ENCODE measurements around the gene TSPAN12. TPM values are rescaled to one million over a fixed set of nuclear protein-coding genes. Genes with fewer than 3 reads are reported as not detected.

The TSPAN12 gene
- polyA plus RNA-seq, 1 donor (not counting 4 experiments of a cell fraction or from before 2014, with no cell fraction given) = 0.47 TPM

GRCh38 chr7:120832803-120833202 lies 25.1 kb downstream of the TSPAN12 start:
- no peaks in the 10 kb centered on the region for H4K20me1 ChIP-seq (ENCODE audit: control insufficient read depth, extremely low read depth, insufficient read depth, low read length)
- no peaks in the 10 kb centered on the region for H3K9me3 ChIP-seq (ENCODE audit: control insufficient read depth, low read depth, low read length)
- no peaks in the 10 kb centered on the region for H3K9me1 ChIP-seq (ENCODE audit: control insufficient read depth, extremely low read depth, insufficient read depth, low read length)
- DNase-seq (ENCODE audit: low read depth, low spot score) = no peak
- no peak overlapping the region for H3K4me2 ChIP-seq (ENCODE audit: control insufficient read depth, extremely low read depth, insufficient read depth, low read depth, low read length)
- dilution Hi-C loops (cut with MboI; ENCODE audit: extremely low pct_ligation_motif_present, low sequenced_read_pairs) = no loop called here
- no peaks in the 10 kb centered on the region for H3K36me3 ChIP-seq (ENCODE audit: control insufficient read depth in 2 of 2, extremely low read depth in 1 of 2, insufficient read depth in 2 of 2, low read length in 2 of 2)
- TF ChIP-seq CTCF (optimal IDR thresholded peaks at IDR 0.05 in 1 of 3, IDR thresholded peaks at IDR 0.05 in 1 of 3, conservative IDR thresholded peaks at IDR 0.05 in 1 of 3; ENCODE audit: extremely low read depth in 1 of 3, insufficient read depth in 2 of 3, low read length in 3 of 3) (no peak), EZH2 (IDR thresholded peaks at IDR 0.05; ENCODE audit: low read length) (no peak)
- H3K4me1 ChIP-seq (ENCODE audit: control insufficient read depth, extremely low read depth, insufficient read depth, low read length) = no peaks in the 10 kb centered on the region
- no peak overlapping the region for H3K4me3 ChIP-seq (ENCODE audit: control insufficient read depth in 2 of 3, extremely low read depth in 1 of 3, insufficient read depth in 2 of 3, low read depth in 1 of 3, low read length in 3 of 3)
- H2AFZ ChIP-seq (ENCODE audit: control insufficient read depth, low read length) = no peak overlapping the region
- no peak overlapping the region for H3K9ac ChIP-seq (ENCODE audit: control insufficient read depth, extremely low read depth, insufficient read depth, low read length)
- no peak for FAIRE-seq
- no peaks in the 10 kb centered on the region for H3K27me3 ChIP-seq (ENCODE audit: control insufficient read depth, extremely low read depth, insufficient read depth, low read length)
- H3K27ac ChIP-seq (ENCODE audit: control insufficient read depth, insufficient read depth, low read length) = no peak overlapping the region
- no peaks in the 10 kb centered on the region for H3K79me2 ChIP-seq (ENCODE audit: control insufficient read depth, insufficient read depth, low read length)

- dilution Hi-C loops (cut with MboI; ENCODE audit: extremely low pct_ligation_motif_present, low sequenced_read_pairs) = no loop called here
Measured at GRCh38 chr7:120831260-120831659, 26.7 kb downstream of the TSPAN12 start.

More at GRCh38 chr7:120831260-120831659, 26.7 kb downstream of the TSPAN12 start:
- Histone ChIP-seq H3K27me3 (ENCODE audit: control insufficient read depth, extremely low read depth, insufficient read depth, low read length) (no peaks in the 10 kb centered on the region), H3K4me3 (ENCODE audit: control insufficient read depth in 2 of 3, extremely low read depth in 1 of 3, insufficient read depth in 2 of 3, low read depth in 1 of 3, low read length in 3 of 3) (no peak overlapping the region), H3K9me1 (ENCODE audit: control insufficient read depth, extremely low read depth, insufficient read depth, low read length) (no peaks in the 10 kb centered on the region), H3K36me3 (ENCODE audit: control insufficient read depth in 2 of 2, extremely low read depth in 1 of 2, insufficient read depth in 2 of 2, low read length in 2 of 2) (no peaks in the 10 kb centered on the region), H3K4me2 (ENCODE audit: control insufficient read depth, extremely low read depth, insufficient read depth, low read depth, low read length) (no peak overlapping the region), H3K4me1 (ENCODE audit: control insufficient read depth, extremely low read depth, insufficient read depth, low read length) (no peaks in the 10 kb centered on the region), H4K20me1 (ENCODE audit: control insufficient read depth, extremely low read depth, insufficient read depth, low read length) (no peaks in the 10 kb centered on the region), H3K9me3 (ENCODE audit: control insufficient read depth, low read depth, low read length) (no peaks in the 10 kb centered on the region), H3K27ac (ENCODE audit: control insufficient read depth, insufficient read depth, low read length) (no peak overlapping the region), H2AFZ (ENCODE audit: control insufficient read depth, low read length) (no peak overlapping the region), H3K79me2 (ENCODE audit: control insufficient read depth, insufficient read depth, low read length) (no peaks in the 10 kb centered on the region), H3K9ac (ENCODE audit: control insufficient read depth, extremely low read depth, insufficient read depth, low read length) (no peak overlapping the region)
- no peak for TF ChIP-seq EZH2 (IDR thresholded peaks at IDR 0.05; ENCODE audit: low read length)
- no peak for TF ChIP-seq CTCF (optimal IDR thresholded peaks at IDR 0.05 in 1 of 3, IDR thresholded peaks at IDR 0.05 in 1 of 3, conservative IDR thresholded peaks at IDR 0.05 in 1 of 3; ENCODE audit: extremely low read depth in 1 of 3, insufficient read depth in 2 of 3, low read length in 3 of 3)
- DNase-seq (ENCODE audit: low read depth, low spot score) (no peak), FAIRE-seq (no peak)
